ENCODE results near the gene MED25.

MED25 gene

DNA sequence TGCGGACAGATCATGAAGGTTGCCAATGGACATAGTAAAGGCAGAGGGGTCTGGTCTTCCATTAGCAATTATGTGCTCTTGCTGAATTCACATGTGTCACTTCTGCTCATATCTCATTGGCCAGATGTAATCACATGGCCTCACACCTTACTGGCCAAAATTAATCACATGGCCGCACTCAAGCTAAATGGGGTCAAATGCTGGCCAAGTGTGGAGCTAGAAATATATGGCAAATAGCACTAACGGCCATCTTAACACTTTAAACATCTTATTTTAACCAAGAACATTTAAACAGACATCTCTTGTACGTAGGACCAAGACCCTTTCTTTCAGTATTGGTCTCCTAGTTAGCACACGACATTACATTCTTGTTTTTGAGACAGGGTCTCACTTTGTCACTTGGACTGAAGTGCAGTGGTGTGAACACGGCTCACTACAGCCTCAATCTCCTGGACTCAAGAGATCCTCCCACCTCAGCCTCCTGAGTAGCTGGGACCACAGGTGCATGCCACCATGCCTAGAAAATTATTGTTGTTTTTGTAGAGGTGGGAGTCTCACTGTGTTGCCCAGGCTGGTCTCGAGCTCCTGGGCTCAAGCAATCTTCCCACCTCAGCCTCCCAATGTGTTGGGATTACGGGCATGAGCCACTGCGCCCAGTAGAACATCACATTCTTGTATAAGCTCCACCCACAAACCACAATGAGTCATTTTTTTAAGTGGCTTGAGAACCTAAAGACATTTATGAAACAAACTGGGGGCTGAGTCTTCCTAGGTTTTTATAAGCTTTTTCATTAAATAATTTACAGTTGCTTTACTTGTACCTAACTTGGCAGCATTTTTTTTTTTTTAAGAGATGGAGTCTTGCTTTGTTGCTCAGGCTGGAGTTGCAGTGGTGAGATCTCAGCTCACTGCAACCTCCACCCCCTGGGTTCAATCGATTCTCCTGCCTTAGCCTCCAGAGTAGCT, 29.9 kb downstream of the MED25 start:
- H3K27me3 ChIP-seq (ENCODE audit: insufficient read depth, poor library complexity, severe bottlenecking) = no peaks in the 10 kb centered on the region
- H3K4me3 ChIP-seq (replicated peaks; ENCODE audit: insufficient read depth, low read length) = no peak overlapping the region
- DNase-seq (ENCODE audit: low read depth in 1 of 2, low spot score in 1 of 2) = peak in 1 of 2 experiments; percentile 54
- TF ChIP-seq, protein P1, sequence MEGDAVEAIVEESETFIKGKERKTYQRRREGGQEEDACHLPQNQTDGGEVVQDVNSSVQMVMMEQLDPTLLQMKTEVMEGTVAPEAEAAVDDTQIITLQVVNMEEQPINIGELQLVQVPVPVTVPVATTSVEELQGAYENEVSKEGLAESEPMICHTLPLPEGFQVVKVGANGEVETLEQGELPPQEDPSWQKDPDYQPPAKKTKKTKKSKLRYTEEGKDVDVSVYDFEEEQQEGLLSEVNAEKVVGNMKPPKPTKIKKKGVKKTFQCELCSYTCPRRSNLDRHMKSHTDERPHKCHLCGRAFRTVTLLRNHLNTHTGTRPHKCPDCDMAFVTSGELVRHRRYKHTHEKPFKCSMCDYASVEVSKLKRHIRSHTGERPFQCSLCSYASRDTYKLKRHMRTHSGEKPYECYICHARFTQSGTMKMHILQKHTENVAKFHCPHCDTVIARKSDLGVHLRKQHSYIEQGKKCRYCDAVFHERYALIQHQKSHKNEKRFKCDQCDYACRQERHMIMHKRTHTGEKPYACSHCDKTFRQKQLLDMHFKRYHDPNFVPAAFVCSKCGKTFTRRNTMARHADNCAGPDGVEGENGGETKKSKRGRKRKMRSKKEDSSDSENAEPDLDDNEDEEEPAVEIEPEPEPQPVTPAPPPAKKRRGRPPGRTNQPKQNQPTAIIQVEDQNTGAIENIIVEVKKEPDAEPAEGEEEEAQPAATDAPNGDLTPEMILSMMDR (IDR thresholded peaks at IDR 0.05; ENCODE audit: insufficient read depth, low read length) = no peak
- no peak for TF ChIP-seq GABPA (IDR thresholded peaks at IDR 0.05; ENCODE audit: low read depth)
- no peak for TF ChIP-seq POLR2AphosphoS5 (IDR thresholded peaks at IDR 0.05; ENCODE audit: low read depth)
- TF ChIP-seq, protein P2, sequence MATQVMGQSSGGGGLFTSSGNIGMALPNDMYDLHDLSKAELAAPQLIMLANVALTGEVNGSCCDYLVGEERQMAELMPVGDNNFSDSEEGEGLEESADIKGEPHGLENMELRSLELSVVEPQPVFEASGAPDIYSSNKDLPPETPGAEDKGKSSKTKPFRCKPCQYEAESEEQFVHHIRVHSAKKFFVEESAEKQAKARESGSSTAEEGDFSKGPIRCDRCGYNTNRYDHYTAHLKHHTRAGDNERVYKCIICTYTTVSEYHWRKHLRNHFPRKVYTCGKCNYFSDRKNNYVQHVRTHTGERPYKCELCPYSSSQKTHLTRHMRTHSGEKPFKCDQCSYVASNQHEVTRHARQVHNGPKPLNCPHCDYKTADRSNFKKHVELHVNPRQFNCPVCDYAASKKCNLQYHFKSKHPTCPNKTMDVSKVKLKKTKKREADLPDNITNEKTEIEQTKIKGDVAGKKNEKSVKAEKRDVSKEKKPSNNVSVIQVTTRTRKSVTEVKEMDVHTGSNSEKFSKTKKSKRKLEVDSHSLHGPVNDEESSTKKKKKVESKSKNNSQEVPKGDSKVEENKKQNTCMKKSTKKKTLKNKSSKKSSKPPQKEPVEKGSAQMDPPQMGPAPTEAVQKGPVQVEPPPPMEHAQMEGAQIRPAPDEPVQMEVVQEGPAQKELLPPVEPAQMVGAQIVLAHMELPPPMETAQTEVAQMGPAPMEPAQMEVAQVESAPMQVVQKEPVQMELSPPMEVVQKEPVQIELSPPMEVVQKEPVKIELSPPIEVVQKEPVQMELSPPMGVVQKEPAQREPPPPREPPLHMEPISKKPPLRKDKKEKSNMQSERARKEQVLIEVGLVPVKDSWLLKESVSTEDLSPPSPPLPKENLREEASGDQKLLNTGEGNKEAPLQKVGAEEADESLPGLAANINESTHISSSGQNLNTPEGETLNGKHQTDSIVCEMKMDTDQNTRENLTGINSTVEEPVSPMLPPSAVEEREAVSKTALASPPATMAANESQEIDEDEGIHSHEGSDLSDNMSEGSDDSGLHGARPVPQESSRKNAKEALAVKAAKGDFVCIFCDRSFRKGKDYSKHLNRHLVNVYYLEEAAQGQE (IDR thresholded peaks at IDR 0.05; ENCODE audit: insufficient replicate concordance, low read depth) = no peak
- TF ChIP-seq SPI1 (IDR thresholded peaks at IDR 0.05; ENCODE audit: borderline replicate concordance, low read depth) = no peak
- H3K27ac ChIP-seq (replicated peaks) = peak overlapping the region; percentile 29

- peak overlapping the region; percentile 29 for H3K27ac ChIP-seq (replicated peaks)
Measured at GRCh38 chr19:49848938-49849337, 30.8 kb downstream of the MED25 start.

More at GRCh38 chr19:49848938-49849337, 30.8 kb downstream of the MED25 start:
- DNase-seq (ENCODE audit: low read depth in 1 of 2, low spot score in 1 of 2) = no peak
- H3K27me3 ChIP-seq (ENCODE audit: insufficient read depth, poor library complexity, severe bottlenecking) = no peaks in the 10 kb centered on the region
- no peak for TF ChIP-seq SPI1 (IDR thresholded peaks at IDR 0.05; ENCODE audit: borderline replicate concordance, low read depth)
- no peak for TF ChIP-seq GABPA (IDR thresholded peaks at IDR 0.05; ENCODE audit: low read depth)
- TF ChIP-seq POLR2AphosphoS5 (IDR thresholded peaks at IDR 0.05; ENCODE audit: low read depth) = no peak
- TF ChIP-seq, protein P1 (IDR thresholded peaks at IDR 0.05; ENCODE audit: insufficient read depth, low read length) = no peak
- TF ChIP-seq, protein P2 (IDR thresholded peaks at IDR 0.05; ENCODE audit: insufficient replicate concordance, low read depth) = no peak
- no peak overlapping the region for H3K4me3 ChIP-seq (replicated peaks; ENCODE audit: insufficient read depth, low read length)
